ENCODE data around the gene ARL15. TPM values are rescaled to one million over a fixed set of nuclear protein-coding genes. Genes with fewer than 3 reads are reported as not detected.

The ARL15 gene
- total RNA-seq, 2 donors from 2014 or later, result 14.3 to 24.1 TPM

GRCh38 chr5:54309691-54310432 lies 511 bp downstream of the ARL15 start:
- Histone ChIP-seq H3K36me3 (replicated peaks in 1 of 2; ENCODE audit: insufficient read depth in 1 of 2, low read depth in 2 of 2) (no peaks in the 10 kb centered on the region), H3K27me3 (no peaks in the 10 kb centered on the region), H3K27ac (peak overlapping the region; percentile 72 to 96 (median 94)), H3K4me1 (peaks cover 27% of the 10 kb centered on the region), H3K9me3 (no peaks in the 10 kb centered on the region), H3K4me3 (peak overlapping the region; percentile 91 to 98)
- intact Hi-C loops (cut with DNase I), result no loop called here
- no peak for TF ChIP-seq POLR2A (IDR thresholded peaks at IDR 0.05)
- no peak for TF ChIP-seq CTCF (IDR thresholded peaks at IDR 0.05)
- DNase-seq (peak; percentile 34 to 56 (median 44)), ATAC-seq (peak; percentile 47)
- WGBS, 2 donors, result 0% methylated on average over 20 to 38 of the region's 39 CpGs

- no peak for DNase-seq
- peak overlapping the region in 3 of 4 donors; percentile 93 to 96 (median 95) for H3K27ac ChIP-seq
- TF ChIP-seq CTCF (IDR thresholded peaks at IDR 0.05) (no peak), POLR2A (IDR thresholded peaks at IDR 0.05) (no peak)
- intact Hi-C loops (cut with DNase I), result no loop called here
- 1 to 8% methylated on average over 10 of the region's 10 CpGs for WGBS, 2 donors
- no peaks in the 10 kb centered on the region for H3K27me3 ChIP-seq
- H3K9me3 ChIP-seq, result no peaks in the 10 kb centered on the region
- H3K4me3 ChIP-seq, result peak overlapping the region; percentile 91 to 98
- peaks cover 27% of the 10 kb centered on the region for H3K4me1 ChIP-seq
- no peak for ATAC-seq
- H3K36me3 ChIP-seq (replicated peaks in 1 of 2; ENCODE audit: insufficient read depth in 1 of 2, low read depth in 2 of 2), result no peaks in the 10 kb centered on the region
Observed at GRCh38 chr5:54309276-54309675, 1.1 kb downstream of the ARL15 start.

GRCh38 chr5:54307583-54307982 lies 2.8 kb downstream of the ARL15 start:
- Histone ChIP-seq H3K4me3 (no peak overlapping the region), H3K27me3 (no peaks in the 10 kb centered on the region), H3K4me1 (peaks cover 27% of the 10 kb centered on the region), H3K27ac (no peak overlapping the region), H3K9me3 (no peaks in the 10 kb centered on the region), H3K36me3 (replicated peaks in 1 of 2; ENCODE audit: insufficient read depth in 1 of 2, low read depth in 2 of 2) (no peaks in the 10 kb centered on the region)
- no peak for DNase-seq
- no peak for ATAC-seq
- intact Hi-C loops (cut with DNase I), result no loop called here
- TF ChIP-seq CTCF (IDR thresholded peaks at IDR 0.05) (no peak), POLR2A (IDR thresholded peaks at IDR 0.05) (no peak)
- WGBS, 2 donors, result 70 to 72% methylated on average over 3 of the region's 3 CpGs

DNA sequence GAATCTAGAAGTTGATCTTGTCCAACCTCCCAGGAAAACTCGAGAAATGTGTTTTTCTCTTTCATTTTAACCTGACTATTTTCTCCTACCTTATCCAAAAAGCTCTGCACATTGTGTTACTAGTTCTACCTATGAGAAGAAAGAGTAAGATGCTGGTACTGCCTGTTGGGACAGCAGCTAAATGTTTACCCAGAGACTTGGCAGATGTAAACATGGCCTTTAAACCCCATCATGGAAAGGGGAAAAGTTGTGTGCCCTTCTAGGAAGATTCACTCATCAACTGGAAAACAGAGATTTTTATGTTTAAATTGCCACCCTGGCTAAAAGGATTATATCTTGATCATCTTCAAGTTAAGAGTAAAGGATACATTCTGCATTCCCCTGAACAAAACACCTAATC lies 3.5 kb downstream of the ARL15 start:
- TF ChIP-seq POLR2A (IDR thresholded peaks at IDR 0.05) (no peak), CTCF (IDR thresholded peaks at IDR 0.05) (no peak)
- intact Hi-C loops (cut with DNase I), result no loop called here
- peaks cover 31% of the 10 kb centered on the region for H3K4me1 ChIP-seq
- 86 to 91% methylated on average over 1 of the region's 1 CpG for WGBS, 2 donors
- DNase-seq (no peak), ATAC-seq (no peak)
- no peaks in the 10 kb centered on the region for H3K27me3 ChIP-seq
- no peak overlapping the region for H3K27ac ChIP-seq
- H3K9me3 ChIP-seq, result no peaks in the 10 kb centered on the region
- H3K4me3 ChIP-seq, result no peak overlapping the region
- H3K36me3 ChIP-seq (replicated peaks in 1 of 2; ENCODE audit: insufficient read depth in 1 of 2, low read depth in 2 of 2), result no peaks in the 10 kb centered on the region

DNA sequence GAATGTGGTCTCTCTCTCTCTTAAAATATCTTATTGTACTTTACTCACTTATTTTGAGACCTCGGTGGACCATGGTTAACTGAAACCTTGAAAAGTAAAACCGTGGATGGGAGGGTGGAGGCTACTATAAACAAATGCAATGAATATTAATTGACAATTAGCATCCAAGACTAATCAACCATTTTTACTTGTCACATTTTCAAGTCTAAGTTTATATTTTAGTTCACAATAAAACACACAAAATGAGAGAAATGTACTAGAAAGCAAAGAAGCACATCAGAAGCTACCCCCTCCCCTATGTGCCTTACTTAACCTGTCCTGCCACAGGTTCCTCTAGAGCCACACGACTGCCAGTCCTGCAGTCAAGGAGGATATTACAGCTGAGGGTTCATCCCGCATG lies 4.6 kb downstream of the ARL15 start:
- Histone ChIP-seq H3K4me3 (no peak overlapping the region), H3K27me3 (no peaks in the 10 kb centered on the region), H3K4me1 (peaks cover 25% of the 10 kb centered on the region), H3K36me3 (replicated peaks in 1 of 2; ENCODE audit: insufficient read depth in 1 of 2, low read depth in 2 of 2) (no peaks in the 10 kb centered on the region), H3K9me3 (no peaks in the 10 kb centered on the region), H3K27ac (no peak overlapping the region)
- 84 to 85% methylated on average over 4 of the region's 4 CpGs for WGBS, 2 donors
- intact Hi-C loops (cut with DNase I), result no loop called here
- ATAC-seq (no peak), DNase-seq (no peak)
- no peak for TF ChIP-seq CTCF (IDR thresholded peaks at IDR 0.05)
- TF ChIP-seq POLR2A (IDR thresholded peaks at IDR 0.05), result no peak
